OCI-LY7 (cell line): ENCODE measurements around the gene KRTAP20-2. TPM values are rescaled to one million over a fixed set of nuclear protein-coding genes. Genes with fewer than 3 reads are reported as not detected.

Source experiments
- BruUV-seq: library from RNA; stranded (reverse); fragments of 400-500 nt; replicated peaks from 2 replicates; lab custom pipeline; 2021; lab: Mats Ljungman, UMichigan
- CTCF ChIA-PET: fragments of 300-600 bp; sonication (Branson Sonifier 250); formaldehyde crosslinking; loops from one replicate; lab custom pipeline; 2022; ENCODE audit warnings: antibody characterized with exemption; ENCODE audit not compliant: unreplicated experiment; lab: Charles Lee
- POLR2A ChIA-PET: fragments of 300-600 bp; sonication (Branson Sonifier 250); formaldehyde crosslinking; loops from one replicate; lab custom pipeline; 2022; ENCODE audit warnings: antibody characterized with exemption; lab: Charles Lee
- DNase-seq: peaks from one replicate; pipeline ENCODE4 v3.0.0-alpha.2; 2015; ENCODE audit warnings: low spot score
- H2AFZ ChIP-seq: fragments of 200-600 bp; sonication (generic), shearing (Covaris generic); 2 replicates; pipeline ENCODE4 v1.6.1; 2014; ENCODE audit warnings: mild to moderate bottlenecking, antibody characterized with exemption, low read length, moderate library complexity
- H3K27ac ChIP-seq: fragments of 200-600 bp; sonication (generic); 2 replicates; pipeline ENCODE4 v1.5.1; 2014; ENCODE audit warnings: mixed run types, low read depth, mild to moderate bottlenecking, moderate library complexity, low read length, inconsistent platforms; ENCODE audit not compliant: poor library complexity, severe bottlenecking
- H3K36me3 ChIP-seq: fragments of 200-600 bp; sonication (generic); 2 replicates; pipeline ENCODE4 v1.6.1; 2014; ENCODE audit warnings: mild to moderate bottlenecking, antibody characterized with exemption, low read length, moderate library complexity, mixed read lengths; ENCODE audit not compliant: insufficient read depth
- H3K4me1 ChIP-seq: fragments of 200-600 bp; sonication (generic); 2 replicates; pipeline ENCODE4 v1.5.1; 2014; ENCODE audit warnings: mild to moderate bottlenecking, low read length; ENCODE audit not compliant: insufficient read depth, poor library complexity, severe bottlenecking
- H3K4me2 ChIP-seq: fragments of 200-600 bp; sonication (generic); 2 replicates; pipeline ENCODE4 v1.6.1; 2014; ENCODE audit warnings: mild to moderate bottlenecking, low read length
- H3K4me3 ChIP-seq: fragments of 200-600 bp; sonication (generic); 2 replicates; pipeline ENCODE4 v1.5.1; 2014; ENCODE audit warnings: mild to moderate bottlenecking, low read depth, low read length; ENCODE audit not compliant: poor library complexity, severe bottlenecking
- H3K79me2 ChIP-seq: fragments of 200-600 bp; sonication (generic); 2 replicates; pipeline ENCODE4 v1.6.1; 2016; ENCODE audit warnings: low read depth, mild to moderate bottlenecking, low read length, moderate library complexity, mixed read lengths; ENCODE audit not compliant: insufficient read depth
- H3K9me2 ChIP-seq: fragments of 200-600 bp; sonication (generic); 2 replicates; pipeline ENCODE4 v1.6.1; 2016; ENCODE audit warnings: mild to moderate bottlenecking, low read length, mixed read lengths; ENCODE audit not compliant: insufficient read depth
- H3K9me3 ChIP-seq: fragments of 200-600 bp; sonication (generic); 2 replicates; pipeline ENCODE4 v1.6.1; 2014; ENCODE audit warnings: mild to moderate bottlenecking, mixed run types, low read length, mixed read lengths
- H4K20me1 ChIP-seq: fragments of 200-600 bp; sonication (generic); 2 replicates; pipeline ENCODE4 v1.6.1; 2014; ENCODE audit warnings: mild to moderate bottlenecking, antibody characterized with exemption, low read length, moderate library complexity, mixed read lengths; ENCODE audit not compliant: insufficient read depth
- EZH2phosphoT487 ChIP-seq: fragments of 200-600 bp; sonication (generic); IDR thresholded peaks from 2 replicates; pipeline ENCODE4 v1.6.1; 2018; ENCODE audit warnings: low read depth, borderline replicate concordance, mild to moderate bottlenecking, mixed run types, antibody characterized with exemption, low read length, moderate library complexity, mixed read lengths
- intact Hi-C: fragments of 100-400 bp; cut with micrococcal nuclease; formaldehyde crosslinking; loops from one replicate; pipeline ENCODE4 v1.10.0; 2022; ENCODE audit not compliant: unreplicated experiment
- total RNA-seq, 2 experiments: library from RNA; depleted of rRNA in 1 of 2; stranded (reverse); fragments of >200 nt in 1 of 2; shearing (Covaris generic) in 1 of 2; gene quantifications; 2 replicates each; pipeline ENCODE4 v1.2.3, GENCODE V29; 2014 to 2022
- TF ChIP-seq, protein P1 (sequence below): fragments of 200-600 bp; sonication (generic); conservative IDR thresholded peaks from 2 replicates; pipeline ENCODE4 v1.5.1; 2014; ENCODE audit warnings: mild to moderate bottlenecking, antibody characterized with exemption, low read length, moderate library complexity, mixed read lengths

The KRTAP20-2 gene
- total RNA-seq, 2 experiments from 2014 or later = not detected

DNA sequence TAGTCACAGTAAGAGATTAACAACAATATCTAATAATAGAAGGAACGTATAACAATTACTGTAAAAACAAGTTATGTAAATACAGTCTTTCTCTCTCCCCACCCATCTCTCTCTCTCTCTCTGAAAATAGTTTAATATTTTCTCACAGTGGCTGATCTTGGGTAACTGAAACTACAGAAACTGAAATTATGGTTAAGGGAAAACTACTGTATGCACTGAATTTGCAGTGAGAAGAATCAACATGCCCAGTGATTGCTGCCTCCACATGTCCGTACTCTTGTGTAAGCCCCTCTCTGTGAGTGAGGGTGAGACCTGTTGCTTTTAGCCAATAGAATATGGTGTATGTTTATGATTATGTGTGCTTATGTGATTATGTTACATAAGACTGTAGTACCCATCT lies 22.9 kb upstream of the KRTAP20-2 start:
- BruUV-seq = no TSS peak
- Histone ChIP-seq H3K4me1 (no peaks in the 10 kb centered on the region), H3K27ac (no peak overlapping the region), H3K79me2 (no peaks in the 10 kb centered on the region), H3K9me2 (no peaks in the 10 kb centered on the region), H3K36me3 (no peaks in the 10 kb centered on the region), H3K4me2 (no peak overlapping the region), H3K9me3 (no peaks in the 10 kb centered on the region), H3K4me3 (no peak overlapping the region), H4K20me1 (no peaks in the 10 kb centered on the region), H2AFZ (no peak overlapping the region)
- ChIA-PET POLR2A (no interaction called here), CTCF (no interaction called here)
- DNase-seq = no peak
- no peak for TF ChIP-seq EZH2phosphoT487
- TF ChIP-seq, protein P1, sequence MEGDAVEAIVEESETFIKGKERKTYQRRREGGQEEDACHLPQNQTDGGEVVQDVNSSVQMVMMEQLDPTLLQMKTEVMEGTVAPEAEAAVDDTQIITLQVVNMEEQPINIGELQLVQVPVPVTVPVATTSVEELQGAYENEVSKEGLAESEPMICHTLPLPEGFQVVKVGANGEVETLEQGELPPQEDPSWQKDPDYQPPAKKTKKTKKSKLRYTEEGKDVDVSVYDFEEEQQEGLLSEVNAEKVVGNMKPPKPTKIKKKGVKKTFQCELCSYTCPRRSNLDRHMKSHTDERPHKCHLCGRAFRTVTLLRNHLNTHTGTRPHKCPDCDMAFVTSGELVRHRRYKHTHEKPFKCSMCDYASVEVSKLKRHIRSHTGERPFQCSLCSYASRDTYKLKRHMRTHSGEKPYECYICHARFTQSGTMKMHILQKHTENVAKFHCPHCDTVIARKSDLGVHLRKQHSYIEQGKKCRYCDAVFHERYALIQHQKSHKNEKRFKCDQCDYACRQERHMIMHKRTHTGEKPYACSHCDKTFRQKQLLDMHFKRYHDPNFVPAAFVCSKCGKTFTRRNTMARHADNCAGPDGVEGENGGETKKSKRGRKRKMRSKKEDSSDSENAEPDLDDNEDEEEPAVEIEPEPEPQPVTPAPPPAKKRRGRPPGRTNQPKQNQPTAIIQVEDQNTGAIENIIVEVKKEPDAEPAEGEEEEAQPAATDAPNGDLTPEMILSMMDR = no peak
- intact Hi-C loops = no loop called here

DNA sequence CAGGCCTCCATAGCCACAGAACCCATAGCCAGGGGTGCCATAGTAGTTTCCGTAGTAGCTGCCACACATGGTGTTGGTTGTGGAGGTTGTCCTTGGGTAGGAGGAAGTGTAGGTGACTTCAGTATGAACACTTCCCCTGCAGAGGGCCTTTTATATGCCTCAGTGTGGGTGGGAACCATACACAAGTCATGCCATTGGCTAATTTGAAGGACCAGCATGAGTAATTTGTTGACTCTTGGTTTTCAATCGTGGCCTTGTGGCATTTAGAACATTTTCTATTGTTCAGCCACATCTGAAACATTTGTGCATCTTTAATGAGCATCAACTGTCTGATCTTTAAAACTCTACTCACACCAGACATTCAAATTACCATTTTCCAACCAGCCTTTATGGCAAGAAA lies 21.2 kb upstream of the KRTAP20-2 start, which contains the start of gene KRTAP6-1:
KRTAP6-1 (minus strand) TSS at position 95 of the 400 bp plus-strand sequence; CDS start at position 69, 26 bp downstream.
- TF ChIP-seq, protein P1 = no peak
- no peak for TF ChIP-seq EZH2phosphoT487
- H3K4me3 ChIP-seq = no peak within 1 kb of the TSS
- H3K79me2 ChIP-seq = no peaks in the 10 kb centered on the region
- H2AFZ ChIP-seq = no peak within 1 kb of the TSS
- no peak within 1 kb of the TSS for H3K27ac ChIP-seq
- H3K4me1 ChIP-seq = no peaks in the 10 kb centered on the region
- no peaks in the 10 kb centered on the region for H3K9me2 ChIP-seq
- ChIA-PET CTCF (no interaction called here), POLR2A (interaction anchor here (1.1 kb wide), 1 partner anchor 11 kb away, joined by 5 read pairs; no protein-coding TSS in a partner anchor)
- H3K36me3 ChIP-seq = no peaks in the 10 kb centered on the region
- intact Hi-C loops = no loop called here
- no peaks in the 10 kb centered on the region for H3K9me3 ChIP-seq
- DNase-seq = no peak
- H3K4me2 ChIP-seq = no peak within 1 kb of the TSS
- no peaks in the 10 kb centered on the region for H4K20me1 ChIP-seq
- BruUV-seq = no TSS peak

DNA sequence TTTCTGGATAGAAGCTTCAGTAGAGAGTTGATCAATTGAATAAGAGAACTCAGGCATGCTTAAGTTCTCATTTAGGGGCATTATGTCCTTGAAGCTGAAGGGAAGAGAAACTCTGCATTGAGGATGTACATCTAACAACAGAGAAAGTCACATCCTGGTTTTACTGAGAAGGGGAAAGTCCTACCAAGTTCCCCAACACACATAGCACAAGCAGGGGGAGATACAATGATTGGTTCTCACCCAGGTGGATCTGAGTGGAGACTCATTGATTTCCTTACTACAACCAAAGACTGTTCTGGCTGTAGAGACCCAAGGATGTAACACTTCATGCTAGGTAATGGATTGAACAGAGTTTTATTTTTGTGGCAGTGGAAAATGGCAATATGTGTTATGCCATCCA lies 19.8 kb upstream of the KRTAP20-2 start:
- ChIA-PET POLR2A (no interaction called here), CTCF (no interaction called here)
- Histone ChIP-seq H2AFZ (no peak overlapping the region), H3K4me1 (no peaks in the 10 kb centered on the region), H3K9me3 (no peaks in the 10 kb centered on the region), H3K79me2 (no peaks in the 10 kb centered on the region), H4K20me1 (no peaks in the 10 kb centered on the region), H3K9me2 (no peaks in the 10 kb centered on the region), H3K36me3 (no peaks in the 10 kb centered on the region), H3K4me2 (no peak overlapping the region), H3K4me3 (no peak overlapping the region), H3K27ac (no peak overlapping the region)
- TF ChIP-seq EZH2phosphoT487 = no peak
- TF ChIP-seq, protein P1 = no peak
- no TSS peak for BruUV-seq
- intact Hi-C loops = no loop called here
- no peak for DNase-seq
